H1 (cell line): Measurements from ENCODE around the gene TEX54. TPM values are rescaled to one million over a fixed set of nuclear protein-coding genes. Genes with fewer than 3 reads are reported as not detected.

ENCODE experiments used
- CTCF ChIA-PET: fragments of 300-600 bp; sonication (Branson Sonifier 250); formaldehyde crosslinking; loops from one replicate; lab custom pipeline; 2021; ENCODE audit not compliant: partially characterized antibody; lab: Charles Lee
- POLR2A ChIA-PET: fragments of 300-600 bp; sonication (Branson Sonifier 250); formaldehyde crosslinking; loops from one replicate; lab custom pipeline; 2021; ENCODE audit warnings: inconsistent platforms; ENCODE audit not compliant: partially characterized antibody; lab: Charles Lee
- DNase-seq, 2 experiments: peaks; one replicate each; pipeline versions ENCODE4 v3.0.0 to v3.0.0-alpha.2; 2010 to 2022; ENCODE audit warnings: low spot score in 2 of 2, low read depth in 1 of 2, mixed read lengths in 1 of 2
- FAIRE-seq: peaks from 2 replicates; lab custom pipeline; 2011; peaks lifted over from hg19 to GRCh38; lab: Jason Lieb, UNC
- H2AFZ ChIP-seq: 2 replicates; pipeline ENCODE4 v1.8.1; 2012; ENCODE audit warnings: low read length, inconsistent platforms
- H2AK5ac ChIP-seq: 2 replicates; pipeline ENCODE4 v1.6.1; 2013; ENCODE audit warnings: low read depth, low read length
- H2BK120ac ChIP-seq: replicated peaks from 2 replicates; pipeline ENCODE3; 2013; ENCODE audit warnings: low read depth, low read length, inconsistent platforms
- H2BK12ac ChIP-seq: 2 replicates; pipeline ENCODE4 v1.6.1; 2013; ENCODE audit warnings: low read depth, low read length
- H2BK15ac ChIP-seq: 2 replicates; pipeline ENCODE4 v1.6.1; 2013; ENCODE audit warnings: low read length
- H2BK20ac ChIP-seq: 2 replicates; pipeline ENCODE4 v1.6.1; 2013; ENCODE audit warnings: low read length
- H2BK5ac ChIP-seq: 2 replicates; pipeline ENCODE4 v1.6.1; 2013; ENCODE audit warnings: low read depth, low read length
- H3K14ac ChIP-seq: 2 replicates; pipeline ENCODE4 v1.6.1; 2013; ENCODE audit warnings: inconsistent platforms; ENCODE audit not compliant: insufficient read length
- H3K18ac ChIP-seq: 2 replicates; pipeline ENCODE4 v1.6.1; 2013; ENCODE audit warnings: low read length; ENCODE audit errors: extremely low read depth
- H3K23ac ChIP-seq: 2 replicates; pipeline ENCODE4 v1.6.1; 2013; ENCODE audit warnings: inconsistent platforms; ENCODE audit not compliant: insufficient read length
- H3K23me2 ChIP-seq: 2 replicates; pipeline ENCODE4 v1.6.1; 2013; ENCODE audit warnings: low read depth, low read length
- H3K27ac ChIP-seq: 2 replicates; pipeline ENCODE4 v1.6.1; 2011; ENCODE audit warnings: low read depth, low read length, inconsistent platforms
- H3K27me3 ChIP-seq, 4 experiments: replicated peaks in 1 of 4; 1 replicate in 1 of 4; 2 replicates in 3 of 4; pipeline versions ENCODE4 v1.6.1 to v1.8.1; 2011 to 2013; ENCODE audit warnings: low read length in 3 of 4, mild to moderate bottlenecking in 3 of 4, inconsistent platforms in 2 of 4, mixed read lengths in 2 of 4, moderate library complexity in 1 of 4; ENCODE audit not compliant: control insufficient read depth in 3 of 4, insufficient read depth in 3 of 4; ENCODE audit errors: extremely low read depth in 1 of 4
- H3K36me3 ChIP-seq, 4 experiments: 2 replicates each; pipeline versions ENCODE4 v1.6.1 to v1.8.1; 2011 to 2013; ENCODE audit warnings: mild to moderate bottlenecking in 4 of 4, low read length in 3 of 4, moderate library complexity in 2 of 4, control low read depth in 1 of 4, inconsistent platforms in 1 of 4; ENCODE audit not compliant: insufficient read depth in 4 of 4, control insufficient read depth in 2 of 4
- H3K4ac ChIP-seq: replicated peaks from 2 replicates; pipeline ENCODE3; 2013; ENCODE audit warnings: low read length, low read depth, mixed read lengths, inconsistent platforms; ENCODE audit not compliant: insufficient read length
- H3K4me1 ChIP-seq, 4 experiments: replicated peaks in 1 of 4; 1 replicate in 1 of 4; 2 replicates in 3 of 4; pipeline versions ENCODE4 v1.6.1 to v1.8.1; 2011 to 2013; ENCODE audit warnings: low read length in 3 of 4, inconsistent platforms in 2 of 4, mixed read lengths in 1 of 4; ENCODE audit not compliant: insufficient read depth in 4 of 4, control insufficient read depth in 3 of 4
- H3K4me2 ChIP-seq, 2 experiments: 2 replicates each; pipeline versions ENCODE4 v1.6.1 to v1.8.1; 2011 to 2013; ENCODE audit warnings: low read depth in 2 of 2, low read length in 2 of 2, control low read depth in 1 of 2, inconsistent platforms in 1 of 2, mild to moderate bottlenecking in 1 of 2; ENCODE audit not compliant: insufficient read depth in 1 of 2
- H3K4me3 ChIP-seq, 4 experiments: fragments of 200-600, 300-600 bp in 1 of 4; sonication (generic), shearing (Covaris generic), sonication (Bioruptor Twin) in 1 of 4; 2 replicates each; pipeline versions ENCODE4 v1.5.1 to v1.8.1; 2011 to 2016; ENCODE audit warnings: low read length in 4 of 4, low read depth in 3 of 4, control low read depth in 2 of 4, inconsistent platforms in 2 of 4, mild to moderate bottlenecking in 2 of 4, mixed read lengths in 1 of 4, moderate library complexity in 1 of 4; ENCODE audit not compliant: insufficient read depth in 2 of 4; ENCODE audit errors: extremely low read depth in 1 of 4
- H3K56ac ChIP-seq: replicated peaks from 2 replicates; pipeline ENCODE3; 2013; ENCODE audit warnings: low read depth, mild to moderate bottlenecking, mixed read lengths, low read length, inconsistent platforms; ENCODE audit not compliant: insufficient read length
- H3K79me1 ChIP-seq: 2 replicates; pipeline ENCODE4 v1.6.1; 2013; ENCODE audit warnings: low read depth, low read length, control low read depth
- H3K79me2 ChIP-seq, 2 experiments: 2 replicates each; pipeline versions ENCODE4 v1.6.1 to v1.8.1; 2012 to 2013; ENCODE audit warnings: low read length in 2 of 2, mild to moderate bottlenecking in 2 of 2, inconsistent platforms in 1 of 2; ENCODE audit not compliant: insufficient read depth in 2 of 2, control insufficient read depth in 1 of 2
- H3K9ac ChIP-seq, 4 experiments: replicated peaks in 1 of 4; 1 replicate in 1 of 4; 2 replicates in 3 of 4; pipeline versions ENCODE4 v1.6.1 to v1.8.1; 2011 to 2013; ENCODE audit warnings: low read depth in 3 of 4, low read length in 3 of 4, control low read depth in 2 of 4, mild to moderate bottlenecking in 2 of 4, moderate library complexity in 2 of 4, inconsistent platforms in 1 of 4; ENCODE audit errors: extremely low read depth in 1 of 4
- H3K9me3 ChIP-seq, 2 experiments: 2 replicates each; pipeline versions ENCODE4 v1.6.1 to v1.8.1; 2012 to 2013; ENCODE audit warnings: mild to moderate bottlenecking in 2 of 2, moderate library complexity in 2 of 2, control low read depth in 1 of 2, inconsistent platforms in 1 of 2, low read depth in 1 of 2, low read length in 1 of 2, mixed read lengths in 1 of 2; ENCODE audit not compliant: insufficient read depth in 2 of 2
- H4K20me1 ChIP-seq, 2 experiments: replicated peaks in 1 of 2; 2 replicates each; pipeline versions ENCODE3 to v1.8.1; 2011 to 2013; ENCODE audit warnings: inconsistent platforms in 2 of 2, low read length in 2 of 2, mild to moderate bottlenecking in 1 of 2; ENCODE audit not compliant: insufficient read depth in 2 of 2, control insufficient read depth in 1 of 2
- H4K5ac ChIP-seq: 2 replicates; pipeline ENCODE4 v1.6.1; 2013; ENCODE audit warnings: low read length, low read depth, mixed read lengths, inconsistent platforms; ENCODE audit not compliant: insufficient read length
- H4K8ac ChIP-seq: 2 replicates; pipeline ENCODE4 v1.8.0; 2013; ENCODE audit warnings: mild to moderate bottlenecking, moderate library complexity, low read length, inconsistent platforms; ENCODE audit not compliant: insufficient read depth; ENCODE audit errors: extremely low read depth
- H4K91ac ChIP-seq: replicated peaks from 2 replicates; pipeline ENCODE3; 2013; ENCODE audit warnings: low read length, mixed read lengths, inconsistent platforms; ENCODE audit not compliant: insufficient read length
- CEBPB ChIP-seq: IDR thresholded peaks from 2 replicates; pipeline ENCODE4 v1.6.1; 2012; ENCODE audit warnings: low read depth, low read length
- KDM1A ChIP-seq: fragments of 200-600, 300-600 bp; sonication (generic); IDR thresholded peaks from 2 replicates; pipeline ENCODE4 v1.7.1; 2016; ENCODE audit warnings: mild to moderate bottlenecking, low read length, borderline replicate concordance
- RFX5 ChIP-seq: IDR thresholded peaks from 2 replicates; pipeline ENCODE4 v1.6.1; 2011; ENCODE audit warnings: low read depth, low read length, improper control_type of control experiment, borderline replicate concordance
- SRF ChIP-seq: IDR thresholded peaks from 2 replicates; pipeline ENCODE4 v1.6.1; 2011; ENCODE audit warnings: mild to moderate bottlenecking, low read depth, low read length, moderate library complexity
- WGBS, 2 experiments: shearing (Covaris generic) in 1 of 2; methylation state at CpG; one replicate each; pipeline versions ENCODE4 v1.1.6 to v1.1.7; 2013 to 2015; ENCODE audit warnings: low lambda C conversion rate in 2 of 2, mixed read lengths in 2 of 2, inconsistent platforms in 1 of 2, low coverage in 1 of 2, missing lambda C conversion rate in 1 of 2; ENCODE audit not compliant: insufficient replicate concordance in 2 of 2, insufficient coverage in 1 of 2, insufficient read length in 1 of 2; ENCODE audit errors: extremely low coverage in 1 of 2, missing lambda C conversion rate in 1 of 2; 5-methylcytosine and 5-hydroxymethylcytosine counted together
- polyA plus RNA-seq, 7 experiments: library from polyadenylated mRNA; depleted of rRNA in 3 of 7; stranded (reverse) in 5 of 7; unstranded in 2 of 7; fragments of >200 nt in 5 of 7; fragments of 200-250 nt in 2 of 7; gene quantifications; 1 replicate in 5 of 7; 2 replicates in 1 of 7; 4 replicates in 1 of 7; pipeline versions ENCODE4 v1.2.1 to v1.2.3, GENCODE V29; 2011 to 2013; ENCODE audit warnings: missing spikeins in 2 of 7, mixed read lengths in 2 of 7
- total RNA-seq: library from RNA; stranded (reverse); fragmentation: NEBNext Ultra II Directional; extraction: Animal tissue kit (Norgen Biotek cat#: 25700); gene quantifications from 2 replicates; pipeline ENCODE4 v1.2.1, GENCODE V29; 2021

TEX54 gene
- total and polyA plus RNA-seq, 2 of the 8 experiments (the other 6 are each of a cell fraction or from before 2014, with no cell fraction given): 1.2 TPM; not detected in 1

- no peak overlapping the region for H3K4ac ChIP-seq
- H4K8ac ChIP-seq: no peak overlapping the region
- H3K36me3 ChIP-seq: peaks cover 14 to 43% (median 31%) of the 10 kb centered on the region in 4 experiments
- FAIRE-seq (no peak), DNase-seq (peak in 1 of 2 experiments; percentile 51)
- H3K56ac ChIP-seq: no peak overlapping the region
- H3K9me3 ChIP-seq: no peaks in the 10 kb centered on the region
- WGBS, 2 experiments: 69% methylated on average over 11 of the region's 11 CpGs; no CpG with 5 or more reads in 1 of the 2 experiments
- H3K9ac ChIP-seq: no peak overlapping the region
- no peak overlapping the region for H3K27ac ChIP-seq
- H3K27me3 ChIP-seq: no peaks in the 10 kb centered on the region
- H3K4me2 ChIP-seq: peak overlapping the region; percentile 76 to 85
- no peak overlapping the region for H3K18ac ChIP-seq
- no peaks in the 10 kb centered on the region for H3K23me2 ChIP-seq
- peaks cover 0 to 7% (median 3%) of the 10 kb centered on the region in 4 experiments; a peak in 3 of 7 replicates for H3K4me1 ChIP-seq
- H3K79me1 ChIP-seq: peaks cover 7% of the 10 kb centered on the region; the same call in 1 of the 2 replicates
- H2BK12ac ChIP-seq: no peak overlapping the region
- CTCF ChIA-PET: interaction anchor here (0.6 to 2.5 kb wide), 3 partner anchors 15 to 66 kb away, joined by 3 to 6 read pairs (median 3); no protein-coding TSS in a partner anchor
- H2BK15ac ChIP-seq: no peak overlapping the region
- no peak for TF ChIP-seq CEBPB
- no peak for TF ChIP-seq RFX5
- no peak for TF ChIP-seq KDM1A
- no peak for TF ChIP-seq SRF
- TF ChIP-seq, all 59 proteins: peak for 0
- Histone ChIP-seq H4K5ac (no peak overlapping the region), H2BK120ac (no peak overlapping the region), H2AK5ac (no peak overlapping the region), H2BK20ac (no peak overlapping the region), H3K4me3 (peak overlapping the region; percentile 84 to 97 (median 91); a peak in 6 of 8 replicates), H2BK5ac (no peak overlapping the region), H4K91ac (no peak overlapping the region), H3K14ac (no peak overlapping the region), H2AFZ (no peak overlapping the region), H3K23ac (no peak overlapping the region), H4K20me1 (peaks cover 0 to 2% of the 10 kb centered on the region in 2 experiments), H3K79me2 (peaks cover 0 to 33% of the 10 kb centered on the region in 2 experiments; a peak in 2 of 4 replicates)
- POLR2A ChIA-PET: interaction anchor here (0.8 to 15.9 kb wide), 12 partner anchors 11 to 127 kb away, joined by 3 to 251 read pairs (median 13); partner anchors contain the start of genes C11orf98, CSKMT, NXF1 and STX5
These were observed 40.5 kb downstream of the TEX54 start for GRCh38 chr11:62792202-62792575.
